ENCODE measurements around the gene FOXQ1.

DNA sequence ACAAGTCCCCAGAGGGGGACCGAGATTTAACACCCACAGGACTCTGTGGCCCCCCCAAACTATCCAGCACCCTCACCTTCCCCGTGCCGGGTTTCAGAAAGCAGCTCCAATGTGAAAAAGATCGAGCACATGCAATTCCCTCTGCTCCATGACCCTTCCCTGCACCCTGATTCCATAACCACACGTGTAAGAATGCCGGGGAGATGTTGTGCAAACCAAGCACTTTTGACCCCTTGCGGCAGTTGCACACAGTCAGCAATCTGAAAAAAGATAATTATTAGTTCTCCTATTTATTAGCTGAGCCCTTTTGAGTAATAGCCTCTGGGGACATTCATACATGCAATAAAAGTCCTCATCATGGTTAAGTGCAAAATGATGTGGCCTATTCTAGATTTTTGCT is 13.0 kb downstream of the FOXQ1 start:
- TF ChIP-seq GATA1 (IDR thresholded peaks at IDR 0.05; ENCODE audit: low read depth, low read length) (no peak), POLR2A (IDR thresholded peaks at IDR 0.05; ENCODE audit: low read length) (no peak)

All from erythroblast (primary cell).